ENCODE data around the gene TBC1D2. TPM values are rescaled to one million over a fixed set of nuclear protein-coding genes. Genes with fewer than 3 reads are reported as not detected.
A peak's percentile ranks its signal among the peaks of the same experiment; 100 is the strongest.

TBC1D2 gene
- total and polyA plus RNA-seq, 2 of the 13 experiments (the other 11 are each of a cell fraction or from before 2014, with no cell fraction given), result 2.0 to 2.8 TPM

- Histone ChIP-seq H2AFZ (ENCODE audit: low read length) (no peak overlapping the region), H3K79me2 (ENCODE audit: insufficient read depth, low read length) (no peaks in the 10 kb centered on the region), H3K9me3 (ENCODE audit: low read length) (no peaks in the 10 kb centered on the region), H3K27ac (ENCODE audit: extremely low read length, insufficient read depth, low read length) (peak overlapping the region; percentile 92), H3K36me3 (replicated peaks in 1 of 2; ENCODE audit: control insufficient read depth in 1 of 2, insufficient read depth in 2 of 2, low read length in 2 of 2) (peaks cover 0 to 1% of the 10 kb centered on the region in 2 experiments; a peak in 1 of 5 replicates), H3K27me3 (ENCODE audit: control insufficient read depth in 1 of 2, insufficient read depth in 2 of 2, low read length in 2 of 2) (no peaks in the 10 kb centered on the region), H3K4me2 (ENCODE audit: low read depth, low read length) (peak overlapping the region; percentile 76), H3K4me3 (replicated peaks in 1 of 3; ENCODE audit: insufficient read depth in 1 of 3, low read depth in 2 of 3, low read length in 3 of 3) (no peak overlapping the region), H4K20me1 (ENCODE audit: insufficient read depth, low read length) (no peaks in the 10 kb centered on the region), H3K4me1 (ENCODE audit: insufficient read depth, low read length) (peaks cover 65% of the 10 kb centered on the region), H3K9ac (ENCODE audit: insufficient read depth, low read depth, low read length) (no peak overlapping the region)
- 64% methylated on average over 3 of the region's 3 CpGs for WGBS (ENCODE audit: low lambda C conversion rate)
- ATAC-seq (no peak), DNase-seq (ENCODE audit: low spot score) (no peak), FAIRE-seq (no peak)
- in situ Hi-C loops (cut with HindIII; ENCODE audit: extremely low pct_ligation_motif_present, low pct_unique_long_range_greater_than_20kb) (no loop called here), intact Hi-C loops (cut with micrococcal nuclease; ENCODE audit: unreplicated experiment) (no loop called here)
- no TSS peak for BruUV-seq (replicated peaks)
- ChIA-PET CTCF (ENCODE audit: low intra/inter-chr PET ratio, low total read pairs) (no interaction called here), POLR2A (interaction anchor here (1.5 to 5.2 kb wide), 4 partner anchors 12 to 173 kb away, joined by 3 to 71 read pairs (median 12); partner anchors contain the start of genes NANS, TBC1D2 and TRIM14)
- TF ChIP-seq RAD21 (CRISPR knock-in tag; IDR thresholded peaks at IDR 0.05), result no peak
- peak; percentile 91 for TF ChIP-seq ZBTB40 (IDR thresholded peaks at IDR 0.05)
- peak; percentile 99 for TF ChIP-seq ZBTB40 (CRISPR knock-in tag; IDR thresholded peaks at IDR 0.05)
Observed at GRCh38 chr9:98229620-98230019, 25.8 kb downstream of the TBC1D2 start.

All from HepG2 (cell line).